ENCODE results near the gene MKKS.

DNA sequence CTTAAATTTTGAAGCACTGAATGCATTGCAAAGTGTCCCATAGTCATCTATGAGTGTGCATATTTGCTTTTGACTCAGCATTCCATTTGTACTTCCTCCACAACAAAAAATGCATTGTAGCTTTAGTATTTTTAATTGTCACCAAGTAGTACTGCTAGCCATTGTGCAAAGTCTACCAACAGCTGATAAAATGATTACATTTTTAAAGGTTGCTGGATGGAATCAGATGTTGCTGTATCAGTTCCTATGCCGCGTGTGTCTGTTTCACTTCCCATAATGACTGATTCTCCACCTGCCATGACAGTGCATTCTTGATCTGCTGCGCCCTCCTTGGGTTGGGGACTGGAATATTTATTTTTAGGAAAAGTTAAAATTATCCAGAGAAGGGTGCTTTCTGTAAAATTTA lies 42.3 kb upstream of the MKKS start:
- TF ChIP-seq, protein P1, sequence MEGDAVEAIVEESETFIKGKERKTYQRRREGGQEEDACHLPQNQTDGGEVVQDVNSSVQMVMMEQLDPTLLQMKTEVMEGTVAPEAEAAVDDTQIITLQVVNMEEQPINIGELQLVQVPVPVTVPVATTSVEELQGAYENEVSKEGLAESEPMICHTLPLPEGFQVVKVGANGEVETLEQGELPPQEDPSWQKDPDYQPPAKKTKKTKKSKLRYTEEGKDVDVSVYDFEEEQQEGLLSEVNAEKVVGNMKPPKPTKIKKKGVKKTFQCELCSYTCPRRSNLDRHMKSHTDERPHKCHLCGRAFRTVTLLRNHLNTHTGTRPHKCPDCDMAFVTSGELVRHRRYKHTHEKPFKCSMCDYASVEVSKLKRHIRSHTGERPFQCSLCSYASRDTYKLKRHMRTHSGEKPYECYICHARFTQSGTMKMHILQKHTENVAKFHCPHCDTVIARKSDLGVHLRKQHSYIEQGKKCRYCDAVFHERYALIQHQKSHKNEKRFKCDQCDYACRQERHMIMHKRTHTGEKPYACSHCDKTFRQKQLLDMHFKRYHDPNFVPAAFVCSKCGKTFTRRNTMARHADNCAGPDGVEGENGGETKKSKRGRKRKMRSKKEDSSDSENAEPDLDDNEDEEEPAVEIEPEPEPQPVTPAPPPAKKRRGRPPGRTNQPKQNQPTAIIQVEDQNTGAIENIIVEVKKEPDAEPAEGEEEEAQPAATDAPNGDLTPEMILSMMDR (IDR thresholded peaks at IDR 0.05), result no peak
- TF ChIP-seq REST (IDR thresholded peaks at IDR 0.05; ENCODE audit: low read depth, low read length) (no peak), GABPA (IDR thresholded peaks at IDR 0.05; ENCODE audit: low read depth) (no peak)
